ENCODE data around the gene ATP1B1. TPM values are rescaled to one million over a fixed set of nuclear protein-coding genes. Genes with fewer than 3 reads are reported as not detected.
A peak's percentile ranks its signal among the peaks of the same experiment; 100 is the strongest.

The ATP1B1 gene
- total RNA-seq, 1 donor, result 37.1 TPM

DNA sequence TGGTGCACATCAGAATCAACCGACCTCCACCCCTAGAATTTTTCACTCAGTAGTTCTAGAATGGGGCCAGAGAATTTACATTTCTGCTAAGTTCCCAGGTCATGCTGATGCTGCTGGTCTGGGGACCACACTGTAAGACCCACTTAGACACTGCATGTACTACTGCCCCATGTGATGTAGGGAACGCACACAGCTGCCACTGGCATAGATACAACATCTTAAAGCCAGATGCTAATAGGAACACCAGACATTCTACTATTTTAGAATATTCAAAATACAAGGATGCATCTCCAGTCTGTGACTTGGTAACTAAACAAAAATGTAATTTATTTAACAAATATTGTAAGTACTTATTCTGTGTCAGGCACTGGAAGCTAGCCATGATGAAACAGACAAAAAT lies 14.1 kb upstream of the ATP1B1 start:
- TF ChIP-seq CTCF (IDR thresholded peaks at IDR 0.05; ENCODE audit: insufficient read depth, low read depth, low read length), result no peak
- H3K4me3 ChIP-seq (ENCODE audit: low read depth, low read length), result no peak overlapping the region
- DNase-seq (ENCODE audit: low read depth), result no peak

DNA sequence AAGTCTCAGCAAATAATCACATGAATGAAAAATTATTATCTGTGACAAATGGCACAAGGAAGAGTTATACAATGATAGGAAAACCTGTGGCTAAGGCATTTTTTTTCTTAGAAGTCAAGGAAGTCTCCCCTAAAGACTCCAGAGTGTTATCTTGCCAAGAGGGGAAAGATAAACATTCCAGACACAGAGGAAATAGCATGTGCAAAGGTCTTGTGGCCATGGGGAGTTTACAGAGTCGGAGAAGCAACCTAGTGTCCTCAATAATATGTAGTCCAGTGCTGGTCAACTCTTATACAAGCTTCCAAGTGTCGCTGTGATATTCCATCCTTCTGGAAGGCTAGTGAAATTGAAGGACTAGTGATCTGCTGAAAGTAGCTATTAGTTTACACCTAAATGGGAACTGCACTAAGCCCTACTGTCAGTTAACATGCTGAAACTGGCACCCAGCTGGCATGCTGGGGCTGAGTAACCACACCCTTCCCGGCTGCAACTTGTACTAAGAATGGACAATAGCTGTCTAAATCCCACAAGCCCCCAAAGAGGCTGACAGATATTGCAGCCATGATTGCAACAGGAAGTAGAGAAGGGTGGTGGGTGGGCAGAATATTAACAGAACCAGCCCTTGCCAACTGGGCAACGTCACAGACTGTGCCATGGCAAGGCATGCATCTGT lies 11.5 kb upstream of the ATP1B1 start:
- no peak for TF ChIP-seq CTCF (IDR thresholded peaks at IDR 0.05; ENCODE audit: insufficient read depth, low read depth, low read length)
- H3K4me3 ChIP-seq (ENCODE audit: low read depth, low read length), result no peak overlapping the region
- no peak for DNase-seq (ENCODE audit: low read depth)

GRCh38 chr1:169098380-169098779 lies 8.1 kb upstream of the ATP1B1 start:
- DNase-seq (ENCODE audit: low read depth), result no peak
- no peak for TF ChIP-seq CTCF (IDR thresholded peaks at IDR 0.05; ENCODE audit: insufficient read depth, low read depth, low read length)
- no peak overlapping the region for H3K4me3 ChIP-seq (ENCODE audit: low read depth, low read length)

DNA sequence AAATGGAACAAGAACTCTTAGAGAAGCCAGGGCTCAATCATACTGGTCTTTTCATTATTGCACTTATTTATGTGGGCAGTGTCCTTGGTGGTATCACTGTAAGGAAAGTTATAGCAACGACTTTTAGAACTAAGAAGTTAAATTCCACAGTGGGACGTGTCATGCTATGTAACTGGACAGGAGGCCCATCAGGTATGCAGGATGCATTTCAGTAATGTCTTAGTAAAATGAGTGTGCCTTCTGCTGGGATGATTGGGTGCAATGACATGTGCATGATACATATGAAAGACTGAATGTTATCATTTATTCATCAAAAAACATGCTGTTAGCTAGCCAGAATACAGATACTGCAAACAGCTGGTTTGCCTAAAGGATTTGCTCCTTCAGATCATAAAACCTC lies 6.9 kb upstream of the ATP1B1 start:
- DNase-seq (ENCODE audit: low read depth), result no peak
- no peak overlapping the region for H3K4me3 ChIP-seq (ENCODE audit: low read depth, low read length)
- TF ChIP-seq CTCF (IDR thresholded peaks at IDR 0.05; ENCODE audit: insufficient read depth, low read depth, low read length), result no peak

- H3K4me3 ChIP-seq (ENCODE audit: low read depth, low read length), result no peak overlapping the region
- no peak for TF ChIP-seq CTCF (IDR thresholded peaks at IDR 0.05; ENCODE audit: insufficient read depth, low read depth, low read length)
- DNase-seq (ENCODE audit: low read depth), result no peak
Measured at GRCh38 chr1:169100208-169100607, 6.3 kb upstream of the ATP1B1 start.

DNA sequence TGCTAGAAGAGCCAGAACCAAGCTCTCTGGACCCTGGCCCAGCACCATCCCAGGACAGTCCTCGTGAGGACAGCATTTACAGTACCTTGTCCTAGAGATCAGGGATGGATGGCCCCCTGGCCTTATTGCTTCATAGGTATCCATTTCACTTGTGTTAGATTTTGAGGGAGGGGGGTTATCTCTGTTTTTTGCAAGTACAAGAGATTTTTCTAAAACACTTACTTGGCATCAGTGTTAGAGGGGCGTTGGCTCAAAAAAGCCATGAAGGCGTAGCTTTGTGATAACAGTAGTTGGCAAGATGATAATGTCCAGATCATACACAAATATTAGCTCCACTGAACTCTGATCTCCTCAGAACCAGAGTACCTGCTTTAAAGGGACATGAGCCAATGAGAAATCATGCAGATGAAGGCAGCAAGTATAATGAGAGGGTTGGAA lies 5.8 kb upstream of the ATP1B1 start:
- no peak overlapping the region for H3K4me3 ChIP-seq (ENCODE audit: low read depth, low read length)
- no peak for DNase-seq (ENCODE audit: low read depth)
- no peak for TF ChIP-seq CTCF (IDR thresholded peaks at IDR 0.05; ENCODE audit: insufficient read depth, low read depth, low read length)

GRCh38 chr1:169102567-169102966 lies 3.9 kb upstream of the ATP1B1 start:
- H3K4me3 ChIP-seq (ENCODE audit: low read depth, low read length), result no peak overlapping the region
- peak; percentile 56 for DNase-seq (ENCODE audit: low read depth)
- TF ChIP-seq CTCF (IDR thresholded peaks at IDR 0.05; ENCODE audit: insufficient read depth, low read depth, low read length), result no peak

Data from fibroblast of villous mesenchyme (primary cell).